ENCODE measurements around the gene ADGRA1.

The ADGRA1 gene

DNA sequence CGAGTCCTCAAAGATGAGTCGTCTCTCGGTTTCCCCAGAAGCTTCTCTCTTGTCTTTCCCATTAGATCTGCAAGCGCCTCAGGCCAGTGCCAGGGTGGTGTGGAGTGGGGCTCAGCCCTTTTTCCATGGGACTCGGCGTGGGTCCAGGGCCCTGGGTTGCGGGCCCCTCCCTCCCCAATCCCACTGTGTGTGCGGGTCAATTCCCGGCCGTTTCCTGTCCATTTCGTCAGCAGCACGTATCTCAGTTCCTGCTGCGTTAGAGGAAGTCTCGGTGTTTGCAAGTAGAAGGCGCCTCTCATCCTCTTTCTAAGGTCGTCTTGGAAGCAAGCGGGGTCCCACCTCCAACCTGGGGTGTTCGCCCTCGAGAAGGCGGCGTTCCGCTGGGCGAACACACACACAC lies 25.1 kb upstream of the ADGRA1 start:
- Histone ChIP-seq H3K9me3 (replicated peaks; ENCODE audit: insufficient read depth, low read length) (no peaks in the 10 kb centered on the region), H3K9ac (ENCODE audit: low read length) (no peak overlapping the region), H3K4me1 (ENCODE audit: low read length) (no peaks in the 10 kb centered on the region), H4K20me1 (ENCODE audit: insufficient read depth, low read length) (no peaks in the 10 kb centered on the region), H3K36me3 (replicated peaks; ENCODE audit: insufficient read depth, low read length) (no peaks in the 10 kb centered on the region), H3K79me2 (ENCODE audit: low read length) (no peaks in the 10 kb centered on the region), H3F3A (ENCODE audit: insufficient read depth, low read length) (no peaks in the 10 kb centered on the region), H3K4me3 (ENCODE audit: low read length) (no peak overlapping the region), H3K4me2 (ENCODE audit: low read depth, low read length) (no peak overlapping the region), H3K9me2 (replicated peaks; ENCODE audit: insufficient read depth, low read length) (no peaks in the 10 kb centered on the region), H3K27ac (ENCODE audit: low read length) (no peak overlapping the region), H2AFZ (ENCODE audit: low read length) (no peak overlapping the region), H3K27me3 (replicated peaks; ENCODE audit: insufficient read depth, low read length) (peaks cover 45% of the 10 kb centered on the region)
- TF ChIP-seq EZH2phosphoT487 (IDR thresholded peaks at IDR 0.05; ENCODE audit: low read length) (no peak), EZH2 (optimal IDR thresholded peaks at IDR 0.05; ENCODE audit: low read depth, low read length) (no peak), CTCF (IDR thresholded peaks at IDR 0.05; ENCODE audit: low read length) (no peak)
- no peak for DNase-seq

DNA sequence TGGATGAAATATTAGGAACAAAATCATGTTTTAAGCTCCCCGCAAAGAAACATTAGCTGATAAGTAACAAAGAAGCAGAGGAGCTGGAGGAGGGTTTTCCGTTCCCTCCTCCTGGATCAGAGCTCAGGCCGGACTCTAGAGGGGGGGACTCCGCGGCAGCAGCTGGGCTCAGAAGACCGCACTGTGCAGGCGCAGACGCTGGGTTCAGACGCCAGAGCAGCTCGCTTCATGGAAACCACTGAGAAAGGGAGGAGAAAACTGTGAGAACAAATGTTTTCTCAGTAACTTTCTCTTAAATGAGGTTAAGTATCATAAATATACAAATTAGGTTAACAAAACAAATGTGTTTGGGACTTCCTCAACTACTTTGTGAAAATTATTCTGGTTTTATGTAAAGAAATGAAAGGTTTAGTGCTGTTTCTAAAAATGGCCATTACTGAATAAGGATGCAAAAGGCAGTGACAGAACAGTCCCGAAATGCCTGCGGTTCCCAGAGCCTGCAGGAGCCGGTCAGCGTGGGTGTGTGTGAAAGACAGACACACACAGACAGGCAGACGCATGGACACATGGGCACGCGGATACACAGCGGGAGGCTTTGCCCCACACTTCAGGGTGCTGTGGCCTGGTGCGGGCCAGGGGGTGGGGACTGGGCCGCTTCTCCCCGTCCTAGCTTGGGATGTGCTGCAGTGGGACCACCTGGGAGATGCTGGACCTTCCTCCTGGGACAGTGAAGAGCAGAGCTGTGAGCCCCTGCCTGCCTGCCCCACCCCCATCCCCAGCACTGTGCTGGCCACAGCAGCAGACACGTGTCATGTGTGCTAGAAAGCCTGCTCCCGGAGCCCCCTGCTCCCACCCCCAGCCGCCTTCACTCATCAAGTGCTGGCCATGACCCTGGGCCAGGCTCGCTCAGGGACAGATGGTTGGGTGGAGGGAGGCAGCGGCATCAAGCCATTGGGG lies 20.3 kb upstream of the ADGRA1 start:
- peaks cover 13% of the 10 kb centered on the region for H3K27me3 ChIP-seq (replicated peaks; ENCODE audit: insufficient read depth, low read length)
- no peak overlapping the region for H3K4me2 ChIP-seq (ENCODE audit: low read depth, low read length)
- no peaks in the 10 kb centered on the region for H3F3A ChIP-seq (ENCODE audit: insufficient read depth, low read length)
- no peak for TF ChIP-seq EZH2 (optimal IDR thresholded peaks at IDR 0.05; ENCODE audit: low read depth, low read length)
- TF ChIP-seq EZH2phosphoT487 (IDR thresholded peaks at IDR 0.05; ENCODE audit: low read length) = no peak
- TF ChIP-seq CTCF (IDR thresholded peaks at IDR 0.05; ENCODE audit: low read length) = no peak
- H3K79me2 ChIP-seq (ENCODE audit: low read length) = no peaks in the 10 kb centered on the region
- H3K27ac ChIP-seq (ENCODE audit: low read length) = no peak overlapping the region
- no peak overlapping the region for H3K4me3 ChIP-seq (ENCODE audit: low read length)
- no peak overlapping the region for H2AFZ ChIP-seq (ENCODE audit: low read length)
- no peaks in the 10 kb centered on the region for H3K9me3 ChIP-seq (replicated peaks; ENCODE audit: insufficient read depth, low read length)
- no peak overlapping the region for H3K9ac ChIP-seq (ENCODE audit: low read length)
- no peaks in the 10 kb centered on the region for H4K20me1 ChIP-seq (ENCODE audit: insufficient read depth, low read length)
- DNase-seq = no peak
- no peaks in the 10 kb centered on the region for H3K36me3 ChIP-seq (replicated peaks; ENCODE audit: insufficient read depth, low read length)
- H3K4me1 ChIP-seq (ENCODE audit: low read length) = no peaks in the 10 kb centered on the region
- no peaks in the 10 kb centered on the region for H3K9me2 ChIP-seq (replicated peaks; ENCODE audit: insufficient read depth, low read length)

- H3K4me1 ChIP-seq (ENCODE audit: low read length) = no peaks in the 10 kb centered on the region
- H3K9ac ChIP-seq (ENCODE audit: low read length) = no peak overlapping the region
- no peak overlapping the region for H2AFZ ChIP-seq (ENCODE audit: low read length)
- H3K27me3 ChIP-seq (replicated peaks; ENCODE audit: insufficient read depth, low read length) = peaks cover 15% of the 10 kb centered on the region
- DNase-seq = no peak
- no peaks in the 10 kb centered on the region for H3F3A ChIP-seq (ENCODE audit: insufficient read depth, low read length)
- no peak for TF ChIP-seq EZH2phosphoT487 (IDR thresholded peaks at IDR 0.05; ENCODE audit: low read length)
- TF ChIP-seq CTCF (IDR thresholded peaks at IDR 0.05; ENCODE audit: low read length) = no peak
- no peak for TF ChIP-seq EZH2 (optimal IDR thresholded peaks at IDR 0.05; ENCODE audit: low read depth, low read length)
- no peaks in the 10 kb centered on the region for H3K36me3 ChIP-seq (replicated peaks; ENCODE audit: insufficient read depth, low read length)
- H3K27ac ChIP-seq (ENCODE audit: low read length) = no peak overlapping the region
- H3K9me2 ChIP-seq (replicated peaks; ENCODE audit: insufficient read depth, low read length) = no peaks in the 10 kb centered on the region
- H3K4me2 ChIP-seq (ENCODE audit: low read depth, low read length) = no peak overlapping the region
- H4K20me1 ChIP-seq (ENCODE audit: insufficient read depth, low read length) = no peaks in the 10 kb centered on the region
- H3K79me2 ChIP-seq (ENCODE audit: low read length) = no peaks in the 10 kb centered on the region
- no peak overlapping the region for H3K4me3 ChIP-seq (ENCODE audit: low read length)
- no peaks in the 10 kb centered on the region for H3K9me3 ChIP-seq (replicated peaks; ENCODE audit: insufficient read depth, low read length)
Observed at GRCh38 chr10:133068111-133069032, 19.4 kb upstream of the ADGRA1 start.

All from MM.1S (cell line).